ENCODE measurements around the gene ARMC12.

Gene ARMC12

DNA sequence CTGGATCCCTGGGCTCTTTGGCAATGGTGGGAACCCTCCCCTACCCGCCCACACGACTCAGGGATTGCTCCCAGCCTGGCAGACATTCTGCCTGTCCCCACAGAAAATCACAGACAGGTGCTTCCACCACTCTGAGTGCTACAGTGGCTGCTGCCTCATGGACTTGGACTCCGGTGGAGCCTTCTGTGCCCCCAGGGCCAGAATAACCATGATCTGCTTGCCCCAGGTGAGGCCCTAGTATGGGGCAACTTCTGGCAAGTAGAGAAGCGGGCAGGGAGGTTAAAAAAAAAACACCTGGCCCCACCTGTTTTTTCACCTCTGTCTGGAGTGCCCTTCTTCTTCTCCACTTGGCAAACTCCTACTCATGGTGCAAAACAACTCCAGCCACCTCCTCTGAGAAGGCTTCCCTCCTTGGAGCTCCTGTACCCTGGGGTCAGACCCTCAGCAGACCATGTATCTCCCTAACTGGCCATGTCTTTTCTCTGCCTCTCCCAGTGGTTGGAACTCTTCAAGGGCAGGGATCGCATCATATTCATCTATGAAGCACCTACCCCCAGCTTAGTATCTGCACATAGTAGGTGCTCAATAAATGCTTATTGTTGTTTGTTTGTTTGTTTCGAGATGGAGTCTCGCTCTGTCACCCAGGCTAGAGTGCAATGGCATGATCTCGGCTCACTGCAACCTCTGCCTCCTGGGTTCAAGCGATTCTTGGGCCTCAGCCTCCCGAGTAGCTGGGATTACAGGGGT lies 40.7 kb downstream of the ARMC12 start:
- no peak for DNase-seq

DNA sequence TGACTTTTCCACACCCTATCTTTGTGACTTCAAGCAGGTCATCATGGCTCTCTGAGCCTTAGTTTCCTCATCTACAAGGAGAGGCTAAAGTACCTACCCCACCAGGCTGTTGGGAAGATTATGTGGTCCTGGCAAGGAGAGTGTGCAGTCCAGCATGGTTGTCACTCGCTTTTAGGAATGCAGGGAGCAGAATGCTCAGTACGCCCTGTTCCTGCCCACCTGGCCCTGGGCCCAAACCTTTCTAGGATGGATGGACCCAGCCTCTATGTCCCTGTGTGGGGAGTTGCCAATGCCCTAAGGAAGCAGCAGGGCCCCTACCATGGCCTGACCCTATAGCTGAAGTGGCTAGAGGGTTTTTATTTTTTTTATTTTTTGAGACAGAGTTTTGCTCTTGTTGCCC lies 41.6 kb downstream of the ARMC12 start:
- no peak for DNase-seq

DNA sequence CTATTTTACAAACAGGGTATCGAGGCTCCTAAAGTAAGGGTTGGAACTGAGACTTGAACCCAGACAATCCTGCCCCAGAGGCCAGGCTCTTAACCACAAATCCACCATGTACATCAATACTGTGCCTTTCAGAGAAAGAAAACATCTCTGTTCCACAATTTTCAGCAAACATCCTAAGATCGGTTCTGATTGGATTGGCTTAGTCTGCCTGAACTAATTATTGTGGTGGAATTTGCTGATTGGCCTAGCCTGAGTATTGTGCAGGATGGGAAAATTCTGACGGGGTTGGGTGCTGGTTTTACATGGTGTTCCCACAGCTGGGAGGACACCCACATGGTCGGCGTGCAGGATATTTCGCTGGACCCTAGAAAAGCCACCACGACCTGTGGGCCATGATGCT lies 43.9 kb downstream of the ARMC12 start, which contains the start of gene CLPSL1:
CLPSL1 (plus strand) TSS at position 301 of the 400 bp plus-strand sequence; CDS start at position 393, 92 bp downstream.
- DNase-seq = no peak

DNA sequence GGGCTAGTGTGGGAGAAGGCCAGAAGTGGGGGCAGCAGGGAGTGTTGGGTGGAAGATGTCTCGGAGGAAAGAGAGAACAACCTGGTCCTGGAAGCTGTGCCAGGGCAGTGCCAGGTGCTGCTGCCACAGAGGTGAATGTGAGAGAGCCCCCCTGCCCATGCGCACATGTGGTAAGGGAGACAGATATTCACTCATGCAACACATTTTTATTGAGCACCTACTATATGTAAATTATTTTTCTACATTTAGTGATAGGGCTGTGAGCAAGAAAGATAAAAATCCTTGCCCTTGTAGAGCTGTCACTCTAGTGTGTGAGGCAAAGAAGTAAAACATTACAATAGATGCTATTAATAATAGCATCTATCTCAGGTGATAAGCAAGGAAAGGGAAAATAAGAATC lies 44.5 kb downstream of the ARMC12 start:
- no peak for DNase-seq

DNA sequence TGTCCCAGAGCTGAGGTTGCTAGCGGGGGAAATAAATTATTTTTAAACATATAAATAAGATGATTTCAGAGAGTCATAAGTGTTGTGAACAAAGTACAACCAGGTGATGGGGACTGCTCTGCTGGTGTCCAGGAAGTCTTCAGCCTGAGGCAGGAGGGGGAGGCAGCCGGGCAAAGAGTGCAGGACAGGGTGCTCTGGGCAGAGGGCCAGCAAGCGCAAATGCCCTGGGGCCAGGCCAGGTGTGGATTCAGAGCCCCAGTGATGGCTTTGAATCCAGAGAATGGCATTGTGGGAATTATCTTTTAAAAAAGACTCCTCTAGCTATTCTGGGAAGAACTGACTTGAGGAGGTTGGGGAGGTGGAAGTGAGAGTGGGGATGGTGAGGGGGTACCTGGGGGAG lies 45.6 kb downstream of the ARMC12 start:
- no peak for DNase-seq

DNA sequence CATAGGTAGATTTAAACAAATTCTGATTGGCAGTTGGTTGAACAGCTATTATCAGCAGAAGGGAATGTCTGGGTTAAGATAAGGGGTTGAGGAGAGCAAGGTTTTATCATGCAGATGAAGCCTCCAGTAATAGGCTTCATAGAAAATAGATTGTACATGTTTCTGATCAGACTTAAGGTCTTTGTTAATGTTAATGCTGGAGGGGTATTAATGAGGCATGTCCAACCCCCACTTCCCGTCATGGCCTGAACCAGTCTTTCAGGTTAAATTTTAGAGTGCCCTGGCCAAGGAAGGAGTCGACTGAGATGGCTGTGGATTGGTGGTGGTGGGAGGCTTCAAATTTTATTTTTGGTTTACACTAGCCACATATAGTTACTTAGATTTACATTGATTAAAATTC lies 47.4 kb downstream of the ARMC12 start:
- DNase-seq = no peak

DNA sequence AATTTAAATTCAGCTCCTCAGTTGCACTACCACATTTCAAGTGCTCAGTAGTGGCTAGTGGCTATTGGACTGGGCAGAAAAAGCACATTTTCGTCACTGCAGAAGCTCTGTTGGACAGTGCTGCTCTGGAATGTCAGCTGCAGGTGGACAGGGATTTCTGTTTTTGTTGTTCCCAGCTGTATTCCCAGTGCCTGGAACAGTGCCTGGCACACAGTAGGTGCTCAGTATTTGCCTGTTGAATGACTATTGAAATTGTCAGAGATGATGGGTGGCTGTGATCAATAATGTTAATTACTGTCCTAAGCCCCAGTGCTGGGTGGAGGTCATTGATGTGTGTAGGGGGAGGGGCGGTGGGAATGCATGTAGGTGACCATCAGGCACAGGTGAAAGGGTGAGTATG lies 49.4 kb downstream of the ARMC12 start:
- no peak for DNase-seq

DNA sequence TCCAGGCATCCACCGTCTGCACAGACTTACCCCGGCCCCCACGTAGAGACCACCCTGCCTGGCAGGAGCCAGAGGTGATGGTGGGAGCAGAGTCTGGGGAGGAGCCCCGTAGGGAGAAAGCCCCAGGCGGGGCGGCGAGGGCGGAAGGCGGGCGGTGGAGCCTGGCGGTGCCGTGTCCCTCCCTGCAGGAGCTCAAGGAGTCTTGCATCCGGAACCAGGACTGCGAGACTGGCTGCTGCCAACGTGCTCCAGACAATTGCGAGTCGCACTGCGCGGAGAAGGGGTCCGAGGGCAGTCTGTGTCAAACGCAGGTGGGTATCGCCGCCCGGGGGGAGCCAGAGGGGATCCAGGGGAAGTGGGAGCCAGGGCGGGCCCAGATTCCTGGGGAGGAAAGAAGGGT lies 50.0 kb downstream of the ARMC12 start:
- DNase-seq = no peak

DNA sequence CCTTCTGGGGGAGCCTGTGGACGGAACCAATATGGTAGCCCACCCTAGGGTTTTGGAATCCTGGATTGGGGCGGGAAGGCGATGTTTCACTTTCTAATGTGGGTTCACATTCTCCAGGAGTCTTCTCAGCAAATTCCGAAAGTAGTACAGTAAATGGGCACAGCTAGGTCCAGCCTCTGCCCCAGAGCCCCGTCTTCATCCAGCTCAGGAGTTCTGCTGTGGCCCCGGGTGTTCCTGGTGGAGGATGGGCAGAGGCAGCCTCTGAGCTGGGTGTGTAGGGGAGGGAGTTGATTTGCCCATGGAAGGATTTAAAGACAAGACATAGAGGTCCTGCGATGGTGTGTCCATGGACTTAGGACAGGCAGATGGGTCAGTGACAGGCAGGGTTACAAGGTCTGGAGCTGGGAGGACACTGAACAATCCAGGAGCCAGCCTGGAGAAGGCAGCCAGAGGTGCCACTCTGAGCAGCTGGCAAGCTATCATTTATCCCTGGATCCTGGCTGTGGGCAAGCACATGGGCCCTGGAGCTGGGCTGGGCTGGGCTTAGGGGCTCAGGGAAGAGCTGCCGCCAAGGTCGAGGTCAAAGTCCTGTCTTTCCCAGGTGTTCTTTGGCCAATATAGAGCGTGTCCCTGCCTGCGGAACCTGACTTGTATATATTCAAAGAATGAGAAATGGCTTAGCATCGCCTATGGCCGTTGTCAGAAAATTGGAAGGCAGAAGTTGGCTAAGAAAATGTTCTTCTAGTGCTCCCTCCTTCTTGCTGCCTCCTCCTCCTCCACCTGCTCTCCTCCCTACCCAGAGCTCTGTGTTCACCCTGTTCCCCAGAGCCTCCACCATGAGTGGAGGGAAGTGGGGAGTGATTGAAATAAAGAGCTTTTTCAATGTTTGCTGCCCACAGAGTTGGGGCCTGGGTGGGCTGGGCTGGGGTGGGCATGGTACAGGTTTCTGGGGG lies 50.7 kb downstream of the ARMC12 start:
- DNase-seq = no peak

DNA sequence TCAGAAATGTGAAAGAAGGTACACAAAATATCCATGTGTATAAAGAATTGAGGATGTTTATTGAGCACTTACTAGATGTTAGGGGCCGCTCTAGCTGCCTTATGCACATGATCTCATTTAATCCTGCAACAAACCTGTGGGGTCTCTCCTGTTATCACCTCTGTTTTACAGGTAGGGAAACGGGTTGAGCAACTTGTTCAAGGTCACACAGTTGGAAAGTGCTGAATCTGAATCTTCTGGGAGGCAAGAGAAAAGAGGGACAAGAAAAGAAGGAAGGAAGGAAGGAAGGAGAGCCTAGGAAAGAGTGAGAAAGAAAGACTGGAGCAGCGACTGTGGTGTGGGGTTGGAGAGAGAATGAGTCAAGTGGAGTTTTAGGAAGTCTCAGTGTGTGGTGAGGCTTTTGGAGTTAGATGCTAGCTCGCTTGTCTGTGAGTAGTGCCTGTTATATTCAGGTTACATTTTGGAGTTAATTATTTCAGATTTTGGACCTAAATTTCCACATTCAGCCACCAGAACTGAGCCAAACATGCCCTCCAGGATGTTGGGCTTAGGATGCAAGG lies 51.7 kb downstream of the ARMC12 start:
- no peak for DNase-seq

DNA sequence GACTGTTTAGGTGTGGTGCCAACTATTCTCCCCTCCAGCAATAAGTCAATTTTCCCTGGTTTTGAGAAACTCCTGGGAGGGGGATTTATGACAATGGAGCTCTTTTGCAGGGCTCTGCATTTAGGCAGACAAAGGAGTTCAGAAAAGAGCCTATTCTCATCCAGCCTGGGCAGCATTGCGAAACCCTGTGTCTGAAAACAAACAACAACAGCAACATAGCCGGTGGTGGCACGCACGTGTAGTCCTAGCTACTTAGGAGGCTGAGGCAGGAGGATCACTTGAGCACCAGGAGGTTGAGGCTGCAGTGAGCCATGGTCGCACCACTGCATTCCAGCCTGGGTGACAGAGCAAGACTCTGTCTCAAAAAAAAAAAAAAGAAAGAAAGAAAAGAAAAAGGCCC lies 53.9 kb downstream of the ARMC12 start:
- no peak for DNase-seq

DNA sequence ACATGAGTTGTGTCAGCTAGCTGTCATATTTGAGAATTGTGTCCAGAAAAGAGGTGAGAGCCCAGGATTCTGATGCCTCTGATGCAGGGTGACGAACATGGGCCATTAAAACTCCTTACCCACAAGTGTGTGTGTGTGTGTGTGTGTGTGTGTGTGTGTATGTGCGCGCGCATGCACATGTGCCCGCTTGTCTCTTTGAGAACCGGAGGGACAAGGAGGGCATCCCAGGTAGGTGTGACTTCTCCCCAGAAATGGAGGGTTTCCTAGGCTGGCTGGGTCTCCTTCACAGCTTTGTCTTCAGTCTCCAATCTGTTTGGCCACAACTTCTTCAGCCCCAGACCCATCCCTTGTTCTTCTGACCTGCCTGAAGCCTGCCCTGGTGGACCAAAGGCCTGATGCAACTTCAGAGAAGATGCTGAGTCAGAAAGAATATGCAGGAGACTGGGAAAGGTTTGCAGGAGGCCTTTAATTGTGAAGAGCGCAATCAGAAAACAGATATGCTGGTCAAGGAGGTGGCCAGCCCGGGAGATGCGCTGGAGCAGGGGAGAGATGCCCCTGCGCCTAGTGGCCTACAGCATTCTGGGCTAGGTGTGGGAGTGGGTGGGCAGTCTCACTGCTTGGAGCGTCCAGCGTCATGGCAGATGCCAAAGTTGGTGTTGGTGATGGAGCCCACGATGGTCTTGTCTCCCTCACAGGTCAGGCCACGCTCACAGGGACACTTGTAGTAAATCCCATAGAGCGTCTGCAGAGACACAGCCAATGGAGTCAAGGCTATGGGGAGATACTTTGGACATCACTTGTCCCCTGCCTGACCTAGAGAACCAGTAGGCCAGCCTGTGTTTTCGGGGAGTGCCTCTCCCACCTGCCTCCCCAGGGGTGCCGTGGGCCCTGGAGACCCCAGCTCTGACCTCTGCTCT lies 58.0 kb downstream of the ARMC12 start:
- no peak for DNase-seq

DNA sequence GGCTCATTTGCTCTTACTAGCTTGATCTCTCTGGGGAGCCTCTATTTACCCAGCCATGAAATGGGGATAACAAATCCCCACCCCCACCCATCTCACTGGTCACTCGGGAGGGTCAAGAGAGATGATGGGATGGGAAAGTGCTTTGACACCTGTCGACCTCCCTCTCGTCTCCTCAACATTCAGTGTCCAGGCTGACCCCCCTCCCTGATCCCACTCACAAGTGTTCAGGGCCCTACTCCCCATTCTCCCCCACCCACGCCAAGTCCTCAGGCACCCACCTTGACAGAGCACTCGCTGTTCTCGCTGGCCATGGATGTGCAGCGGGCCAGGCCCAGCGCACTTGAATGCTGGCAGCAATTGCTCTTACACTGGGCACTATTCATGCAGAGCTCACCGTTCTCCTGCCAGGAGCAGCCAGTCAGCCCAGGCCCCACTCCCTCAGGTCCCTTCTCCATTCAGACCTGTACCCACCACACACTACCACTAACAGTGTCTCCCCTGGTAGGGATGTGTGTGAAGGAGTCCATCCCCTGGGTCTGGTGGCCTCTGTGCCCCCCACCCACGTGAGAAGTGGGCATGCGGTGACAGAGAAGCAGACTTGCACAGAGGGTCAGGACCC lies 58.7 kb downstream of the ARMC12 start:
- no peak for DNase-seq

DNA sequence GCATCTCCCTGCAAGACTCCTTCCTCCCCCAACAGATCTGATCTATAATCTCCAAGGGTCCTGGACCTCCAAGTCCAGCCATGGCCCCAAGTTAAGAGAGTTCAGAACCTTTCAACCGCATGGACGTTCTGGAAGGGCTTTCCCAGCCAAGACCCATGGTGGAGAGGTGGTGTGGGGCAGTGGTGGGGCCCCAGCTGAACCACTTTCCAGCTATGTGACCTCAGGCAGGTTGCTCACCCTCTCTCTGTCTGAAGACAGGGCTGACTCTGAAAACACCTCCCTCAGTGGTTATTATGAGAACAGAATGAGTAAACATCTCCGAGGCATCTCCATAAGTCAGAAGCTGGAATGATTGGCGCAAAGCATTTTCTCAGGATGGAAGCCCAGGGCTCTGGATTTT lies 59.4 kb downstream of the ARMC12 start:
- DNase-seq = no peak

DNA sequence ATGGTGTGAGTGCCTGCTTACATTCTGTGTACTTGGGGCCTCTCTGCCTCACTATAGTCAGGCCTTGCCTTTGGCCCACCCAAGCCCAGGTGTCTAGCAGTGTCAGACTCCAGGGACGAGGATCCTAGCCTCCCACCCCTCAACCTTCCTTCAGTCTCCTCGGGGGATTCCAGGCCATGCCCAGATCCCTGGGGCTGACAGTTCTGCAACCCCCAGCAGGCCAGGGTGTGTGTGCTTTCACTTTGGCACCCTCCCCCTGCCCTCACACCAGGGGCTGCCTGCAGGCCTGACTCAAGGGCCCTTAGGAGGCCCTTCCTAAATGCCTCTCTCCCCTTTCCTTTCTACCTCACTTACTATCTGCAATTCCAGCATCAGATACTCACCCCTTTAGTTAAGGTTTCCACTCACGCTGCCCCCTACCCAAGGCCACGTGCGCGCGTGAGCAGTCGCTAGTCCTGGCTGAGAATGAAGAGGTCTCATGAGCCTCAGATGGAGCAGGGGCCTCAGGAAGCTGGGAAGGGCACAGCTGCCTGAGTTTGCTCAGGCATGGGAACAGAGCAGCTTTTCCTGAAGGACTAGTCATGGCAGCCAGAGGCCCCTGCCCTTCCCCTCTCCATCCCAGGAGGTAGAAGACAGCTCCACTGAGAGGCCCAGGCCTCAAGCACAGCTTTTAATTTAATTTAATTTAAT lies 61.1 kb downstream of the ARMC12 start:
- DNase-seq = no peak

Data from effector CD4-positive, alpha-beta T cell (primary cell).